GM19351 (cell line): ENCODE measurements around the gene RAPGEF3.

Source experiments
- ATAC-seq: cut with Tn5 transposase; IDR thresholded peaks from one replicate; pipeline ENCODE4 v1.9.1; 2021; ENCODE audit warnings: mild to moderate bottlenecking, moderate library complexity; ENCODE audit not compliant: unreplicated experiment

RAPGEF3 gene

GRCh38 chr12:47777151-47777550 is 18.5 kb upstream of the RAPGEF3 start:
- ATAC-seq = no peak

- no peak for ATAC-seq
Observed at GRCh38 chr12:47776471-47777143, 17.9 kb upstream of the RAPGEF3 start.

- ATAC-seq = no peak
Observed at GRCh38 chr12:47775100-47775911, 16.6 kb upstream of the RAPGEF3 start.

- ATAC-seq = no peak
Observed at GRCh38 chr12:47774663-47775062, 16.0 kb upstream of the RAPGEF3 start.

- no peak for ATAC-seq
Observed at GRCh38 chr12:47773858-47774580, 15.3 kb upstream of the RAPGEF3 start.

GRCh38 chr12:47773062-47773857 is 14.6 kb upstream of the RAPGEF3 start, which contains the start of gene SLC48A1:
Gene SLC48A1 (plus strand): TSS chr12:47773238. CDS start chr12:47773305, 67 bp downstream.
- peak; percentile 83 for ATAC-seq

- ATAC-seq = no peak
Observed at GRCh38 chr12:47772738-47773061, 14.0 kb upstream of the RAPGEF3 start.

- ATAC-seq = no peak
Observed at GRCh38 chr12:47772094-47772660, 13.5 kb upstream of the RAPGEF3 start.

- ATAC-seq = no peak
Observed at GRCh38 chr12:47771304-47771703, 12.6 kb upstream of the RAPGEF3 start.

- ATAC-seq = no peak
Observed at GRCh38 chr12:47770086-47770726, 11.5 kb upstream of the RAPGEF3 start.

GRCh38 chr12:47769234-47770085 is 10.8 kb upstream of the RAPGEF3 start:
- ATAC-seq = no peak

GRCh38 chr12:47768323-47768811 is 9.7 kb upstream of the RAPGEF3 start:
- ATAC-seq = no peak

GRCh38 chr12:47767216-47767724 is 8.6 kb upstream of the RAPGEF3 start:
- peak; percentile 71 for ATAC-seq

- no peak for ATAC-seq
Observed at GRCh38 chr12:47766502-47767215, 8.0 kb upstream of the RAPGEF3 start.

- ATAC-seq = no peak
Observed at GRCh38 chr12:47763481-47764346, 5.0 kb upstream of the RAPGEF3 start.

GRCh38 chr12:47762850-47763465 is 4.3 kb upstream of the RAPGEF3 start:
- no peak for ATAC-seq

GRCh38 chr12:47758584-47758833 is 171 bp downstream of the RAPGEF3 start:
- ATAC-seq = no peak
